Measurements from ENCODE around the gene PC. TPM values are rescaled to one million over a fixed set of nuclear protein-coding genes. Genes with fewer than 3 reads are reported as not detected.

The PC gene
- total and polyA plus RNA-seq, 2 experiments from 2014 or later, result 18.3 to 21.7 TPM

- no peak for TF ChIP-seq NANOG (IDR thresholded peaks at IDR 0.05; ENCODE audit: borderline replicate concordance)
- TF ChIP-seq ETS1 (IDR thresholded peaks at IDR 0.05), result no peak
- no peak for TF ChIP-seq ZNF331 (CRISPR knock-in tag; IDR thresholded peaks at IDR 0.05; ENCODE audit: low read depth)
- no peak for TF ChIP-seq REST (IDR thresholded peaks at IDR 0.05; ENCODE audit: unreplicated experiment)
- no peak for TF ChIP-seq POLR2AphosphoS5 (IDR thresholded peaks at IDR 0.05; ENCODE audit: low read depth)
Observed at GRCh38 chr11:66882561-66883015, 75.6 kb downstream of the PC start (continued).

DNA sequence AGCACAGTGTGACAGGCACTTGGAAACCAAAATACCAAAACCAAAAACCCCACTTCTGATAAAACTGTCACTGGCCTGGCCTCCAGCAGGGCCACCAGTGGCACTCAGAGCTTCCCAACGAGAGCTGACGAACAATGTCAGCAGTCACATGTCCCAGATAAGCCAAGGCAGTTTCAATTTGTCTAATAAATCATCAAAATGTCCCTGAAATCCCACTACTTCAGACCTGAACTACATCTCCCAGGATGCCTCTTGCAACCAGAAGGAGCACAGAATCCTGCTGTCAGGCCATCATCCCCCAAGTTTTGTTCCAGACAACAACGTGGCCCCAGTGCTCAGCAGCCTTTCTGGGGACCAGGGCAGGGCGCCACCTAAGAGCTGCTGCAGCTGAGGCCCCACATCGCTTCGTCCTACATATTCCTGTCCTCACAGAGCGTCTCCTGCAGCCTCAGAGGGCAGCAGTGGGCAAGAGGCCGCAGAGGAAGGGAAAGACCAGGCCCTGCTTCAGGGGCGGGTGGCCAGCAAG lies 76.2 kb downstream of the PC start:
- Mint-ChIP-seq H3K4me1 (peaks cover 51% of the 10 kb centered on the region), H3K9me3 (no peaks in the 10 kb centered on the region), H3K36me3 (ENCODE audit: low read depth) (no peaks in the 10 kb centered on the region), H3K27me3 (ENCODE audit: insufficient read depth, low read depth, poor library complexity) (peaks cover 7% of the 10 kb centered on the region), H3K27ac (0 out of 2 replicates have a peak overlapping the region, but pooled peaks have one; percentile 21), H3K4me3 (no peak overlapping the region; the same call in 2 of the 3 replicates)
- Histone ChIP-seq H3K4me1 (ENCODE audit: insufficient read depth) (peaks cover 10% of the 10 kb centered on the region; the same call in 1 of the 2 replicates), H3F3A (replicated peaks; ENCODE audit: low read depth) (no peaks in the 10 kb centered on the region), H4K20me1 (replicated peaks; ENCODE audit: insufficient read depth) (no peaks in the 10 kb centered on the region), H3K36me3 (ENCODE audit: insufficient read depth) (no peaks in the 10 kb centered on the region), H3K79me2 (replicated peaks; ENCODE audit: insufficient read depth) (no peaks in the 10 kb centered on the region), H3K9me2 (ENCODE audit: insufficient read depth) (no peaks in the 10 kb centered on the region), H3K4me2 (no peak overlapping the region), H3K27ac (ENCODE audit: low read depth) (no peak overlapping the region), H3K4me3 (no peak overlapping the region), H3K27me3 (ENCODE audit: insufficient read depth) (no peaks in the 10 kb centered on the region), H2AFZ (no peak overlapping the region)
- DNase-seq (ENCODE audit: low spot score) (no peak), ATAC-seq (no peak)
- no peak for TF ChIP-seq ETS1 (IDR thresholded peaks at IDR 0.05)
- TF ChIP-seq EZH2 (IDR thresholded peaks at IDR 0.05; ENCODE audit: low read depth, unreplicated experiment), result no peak
- TF ChIP-seq, protein P1, sequence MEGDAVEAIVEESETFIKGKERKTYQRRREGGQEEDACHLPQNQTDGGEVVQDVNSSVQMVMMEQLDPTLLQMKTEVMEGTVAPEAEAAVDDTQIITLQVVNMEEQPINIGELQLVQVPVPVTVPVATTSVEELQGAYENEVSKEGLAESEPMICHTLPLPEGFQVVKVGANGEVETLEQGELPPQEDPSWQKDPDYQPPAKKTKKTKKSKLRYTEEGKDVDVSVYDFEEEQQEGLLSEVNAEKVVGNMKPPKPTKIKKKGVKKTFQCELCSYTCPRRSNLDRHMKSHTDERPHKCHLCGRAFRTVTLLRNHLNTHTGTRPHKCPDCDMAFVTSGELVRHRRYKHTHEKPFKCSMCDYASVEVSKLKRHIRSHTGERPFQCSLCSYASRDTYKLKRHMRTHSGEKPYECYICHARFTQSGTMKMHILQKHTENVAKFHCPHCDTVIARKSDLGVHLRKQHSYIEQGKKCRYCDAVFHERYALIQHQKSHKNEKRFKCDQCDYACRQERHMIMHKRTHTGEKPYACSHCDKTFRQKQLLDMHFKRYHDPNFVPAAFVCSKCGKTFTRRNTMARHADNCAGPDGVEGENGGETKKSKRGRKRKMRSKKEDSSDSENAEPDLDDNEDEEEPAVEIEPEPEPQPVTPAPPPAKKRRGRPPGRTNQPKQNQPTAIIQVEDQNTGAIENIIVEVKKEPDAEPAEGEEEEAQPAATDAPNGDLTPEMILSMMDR (conservative IDR thresholded peaks at IDR 0.05; ENCODE audit: low read depth in 2 of 2), result no peak
- no peak for TF ChIP-seq EZH2phosphoT487 (IDR thresholded peaks at IDR 0.05; ENCODE audit: unreplicated experiment)
- TF ChIP-seq JUNB (IDR thresholded peaks at IDR 0.05; ENCODE audit: unreplicated experiment), result no peak
- TF ChIP-seq NANOG (IDR thresholded peaks at IDR 0.05; ENCODE audit: borderline replicate concordance), result no peak
- TF ChIP-seq ZNF331 (CRISPR knock-in tag; IDR thresholded peaks at IDR 0.05; ENCODE audit: low read depth), result no peak
- no peak for TF ChIP-seq ZNF462 (CRISPR knock-in tag; IDR thresholded peaks at IDR 0.05)
